ENCODE measurements around the gene FBXO31. TPM values are rescaled to one million over a fixed set of nuclear protein-coding genes. Genes with fewer than 3 reads are reported as not detected.

FBXO31 gene
- total and polyA plus RNA-seq, 2 of the 8 experiments (the other 6 are each of a cell fraction or from before 2014, with no cell fraction given), result 8.3 to 21.6 TPM

DNA sequence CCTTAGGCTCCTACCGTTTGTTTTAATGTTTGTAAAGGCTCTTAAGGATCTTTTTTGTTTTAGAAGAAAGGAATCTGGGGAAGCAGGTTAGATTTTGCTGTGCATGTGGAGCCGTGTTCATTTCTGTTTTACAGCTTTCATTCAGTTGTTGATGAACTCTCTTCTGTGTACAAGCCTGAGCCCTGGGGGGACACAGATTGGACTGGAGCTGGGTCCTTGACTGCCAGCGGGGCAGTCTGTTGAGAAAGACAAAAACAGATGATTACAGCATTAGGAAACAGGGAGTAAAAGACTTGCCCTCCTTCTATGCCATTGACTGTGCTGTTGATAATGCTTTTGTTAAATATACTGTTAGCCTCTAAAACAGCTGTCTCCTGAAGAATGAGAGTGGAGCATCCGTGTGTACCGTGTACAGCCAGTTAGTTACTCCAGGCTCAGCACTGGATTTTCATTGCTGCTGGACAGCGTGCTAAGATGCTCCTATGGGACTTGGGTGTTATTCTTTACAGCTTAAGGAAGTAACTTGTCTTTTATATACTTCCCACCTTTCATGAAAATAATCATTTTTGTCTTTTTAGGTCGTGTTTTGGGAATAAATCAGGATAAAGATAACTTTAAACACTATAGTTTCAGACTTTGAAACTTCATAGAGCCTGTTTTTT is 11.7 kb upstream of the FBXO31 start:
- Histone ChIP-seq H3K4ac (replicated peaks; ENCODE audit: insufficient read length, low read depth, low read length) (no peak overlapping the region), H3K18ac (ENCODE audit: extremely low read depth, low read length) (no peak overlapping the region), H3K79me2 (ENCODE audit: control insufficient read depth in 1 of 2, insufficient read depth in 2 of 2, low read length in 2 of 2) (peaks cover 0 to 40% of the 10 kb centered on the region in 2 experiments; a peak in 3 of 4 replicates), H3K79me1 (ENCODE audit: low read depth, low read length) (peaks cover 10% of the 10 kb centered on the region), H3K23me2 (ENCODE audit: low read depth, low read length) (peaks cover 10% of the 10 kb centered on the region), H3K4me2 (ENCODE audit: insufficient read depth in 1 of 2, low read depth in 2 of 2, low read length in 2 of 2) (no peak overlapping the region), H3K9me3 (ENCODE audit: insufficient read depth in 2 of 2, low read depth in 1 of 2, low read length in 1 of 2) (no peaks in the 10 kb centered on the region), H3K23ac (ENCODE audit: insufficient read length) (no peak overlapping the region), H3K14ac (ENCODE audit: insufficient read length) (no peak overlapping the region), H2BK120ac (replicated peaks; ENCODE audit: low read depth, low read length) (no peak overlapping the region), H2BK15ac (ENCODE audit: low read length) (no peak overlapping the region), H4K5ac (ENCODE audit: insufficient read length, low read depth, low read length) (no peak overlapping the region), H4K8ac (ENCODE audit: extremely low read depth, insufficient read depth, low read length) (no peak overlapping the region), H3K36me3 (ENCODE audit: control insufficient read depth in 2 of 4, insufficient read depth in 4 of 4, low read length in 3 of 4) (peaks cover 0 to 10% (median 6%) of the 10 kb centered on the region in 4 experiments; a peak in 4 of 8 replicates), H3K9ac (replicated peaks in 1 of 4; ENCODE audit: extremely low read depth in 1 of 4, low read depth in 3 of 4, low read length in 3 of 4) (no peak overlapping the region), H3K27ac (ENCODE audit: low read depth, low read length) (no peak overlapping the region), H3K27me3 (replicated peaks in 1 of 4; ENCODE audit: control insufficient read depth in 3 of 4, extremely low read depth in 1 of 4, insufficient read depth in 3 of 4, low read length in 3 of 4) (no peaks in the 10 kb centered on the region), H2AFZ (ENCODE audit: low read length) (no peak overlapping the region), H3K4me1 (replicated peaks in 1 of 4; ENCODE audit: control insufficient read depth in 3 of 4, insufficient read depth in 4 of 4, low read length in 3 of 4) (peaks cover 0 to 2% (median 0%) of the 10 kb centered on the region in 4 experiments; a peak in 4 of 7 replicates), H3K56ac (replicated peaks; ENCODE audit: insufficient read length, low read depth, low read length) (no peak overlapping the region), H2AK5ac (ENCODE audit: low read depth, low read length) (no peak overlapping the region), H2BK5ac (ENCODE audit: low read depth, low read length) (no peak overlapping the region), H2BK12ac (ENCODE audit: low read depth, low read length) (no peak overlapping the region), H3K4me3 (ENCODE audit: extremely low read depth in 1 of 4, insufficient read depth in 2 of 4, low read depth in 3 of 4, low read length in 4 of 4) (no peak overlapping the region), H4K91ac (replicated peaks; ENCODE audit: insufficient read length, low read length) (no peak overlapping the region), H2BK20ac (ENCODE audit: low read length) (no peak overlapping the region), H4K20me1 (replicated peaks in 1 of 2; ENCODE audit: control insufficient read depth in 1 of 2, insufficient read depth in 2 of 2, low read length in 2 of 2) (peaks cover 2 to 12% of the 10 kb centered on the region in 2 experiments)
- ChIA-PET CTCF (ENCODE audit: partially characterized antibody) (interaction anchor here (0.6 to 2.5 kb wide), 19 partner anchors 12 to 837 kb away, joined by 3 to 8 read pairs (median 5); partner anchors contain the start of gene FBXO31), POLR2A (ENCODE audit: partially characterized antibody) (interaction anchor here (1.3 to 4.4 kb wide), 3 partner anchors 12 to 18 kb away, joined by 4 to 31 read pairs (median 4); partner anchors contain the start of gene FBXO31)
- TF ChIP-seq POU5F1 (IDR thresholded peaks at IDR 0.05; ENCODE audit: low read depth, low read length), result no peak
- DNase-seq (ENCODE audit: low read depth in 1 of 2, low spot score in 2 of 2), result no peak
- 88% methylated on average over 7 of the region's 7 CpGs; no CpG with 5 or more reads in 1 of the 2 experiments for WGBS, 2 experiments (ENCODE audit: extremely low coverage in 1 of 2, insufficient coverage in 1 of 2, insufficient read length in 1 of 2, insufficient replicate concordance in 2 of 2, low coverage in 1 of 2, low lambda C conversion rate in 2 of 2, missing lambda C conversion rate in 1 of 2)
- FAIRE-seq, result no peak

Measured in H1 (cell line).